Activated CD4-positive, alpha-beta T cell treated with anti-CD3 and anti-CD28 coated beads for 48 hours (primary cell): Measurements from ENCODE around the gene SHBG.
"Not testable (repeated sequence)": the region's sequence is repeated elsewhere in the genome, so short reads cannot be mapped to it uniquely, and the experiment has no call there.

Experiments used
- DNase-seq: peaks from one replicate; pipeline ENCODE4 v3.0.0-alpha.2; 2020

The SHBG gene, protein sequence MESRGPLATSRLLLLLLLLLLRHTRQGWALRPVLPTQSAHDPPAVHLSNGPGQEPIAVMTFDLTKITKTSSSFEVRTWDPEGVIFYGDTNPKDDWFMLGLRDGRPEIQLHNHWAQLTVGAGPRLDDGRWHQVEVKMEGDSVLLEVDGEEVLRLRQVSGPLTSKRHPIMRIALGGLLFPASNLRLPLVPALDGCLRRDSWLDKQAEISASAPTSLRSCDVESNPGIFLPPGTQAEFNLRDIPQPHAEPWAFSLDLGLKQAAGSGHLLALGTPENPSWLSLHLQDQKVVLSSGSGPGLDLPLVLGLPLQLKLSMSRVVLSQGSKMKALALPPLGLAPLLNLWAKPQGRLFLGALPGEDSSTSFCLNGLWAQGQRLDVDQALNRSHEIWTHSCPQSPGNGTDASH

DNA sequence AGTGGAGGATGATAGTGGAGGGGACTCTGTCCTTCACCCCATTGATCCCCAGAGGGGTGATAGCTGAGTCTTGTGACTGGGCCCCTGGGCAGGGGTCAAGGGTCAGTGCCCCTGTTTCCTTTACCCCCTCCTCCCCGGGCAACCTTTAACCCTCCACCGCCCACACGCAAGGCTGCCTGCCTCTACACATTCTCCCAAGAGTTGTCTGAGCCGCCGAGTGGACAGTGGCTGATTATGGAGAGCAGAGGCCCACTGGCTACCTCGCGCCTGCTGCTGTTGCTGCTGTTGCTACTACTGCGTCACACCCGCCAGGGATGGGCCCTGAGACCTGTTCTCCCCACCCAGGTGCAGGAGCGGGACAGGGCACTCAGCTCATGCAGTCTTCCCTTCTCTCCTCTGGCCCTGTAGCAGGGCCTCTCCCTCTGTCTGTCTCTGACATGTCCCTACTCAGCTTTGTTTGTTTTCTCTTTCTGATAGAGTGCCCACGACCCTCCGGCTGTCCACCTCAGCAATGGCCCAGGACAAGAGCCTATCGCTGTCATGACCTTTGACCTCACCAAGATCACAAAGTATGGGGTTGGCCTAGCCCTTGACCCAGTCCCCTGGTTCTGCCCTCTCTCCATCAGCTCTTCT is at the start of gene SHBG:
SHBG (plus strand) TSS at position 197 of the 633 bp plus-strand sequence; CDS start at position 235, 38 bp downstream.
- DNase-seq: no peak

DNA sequence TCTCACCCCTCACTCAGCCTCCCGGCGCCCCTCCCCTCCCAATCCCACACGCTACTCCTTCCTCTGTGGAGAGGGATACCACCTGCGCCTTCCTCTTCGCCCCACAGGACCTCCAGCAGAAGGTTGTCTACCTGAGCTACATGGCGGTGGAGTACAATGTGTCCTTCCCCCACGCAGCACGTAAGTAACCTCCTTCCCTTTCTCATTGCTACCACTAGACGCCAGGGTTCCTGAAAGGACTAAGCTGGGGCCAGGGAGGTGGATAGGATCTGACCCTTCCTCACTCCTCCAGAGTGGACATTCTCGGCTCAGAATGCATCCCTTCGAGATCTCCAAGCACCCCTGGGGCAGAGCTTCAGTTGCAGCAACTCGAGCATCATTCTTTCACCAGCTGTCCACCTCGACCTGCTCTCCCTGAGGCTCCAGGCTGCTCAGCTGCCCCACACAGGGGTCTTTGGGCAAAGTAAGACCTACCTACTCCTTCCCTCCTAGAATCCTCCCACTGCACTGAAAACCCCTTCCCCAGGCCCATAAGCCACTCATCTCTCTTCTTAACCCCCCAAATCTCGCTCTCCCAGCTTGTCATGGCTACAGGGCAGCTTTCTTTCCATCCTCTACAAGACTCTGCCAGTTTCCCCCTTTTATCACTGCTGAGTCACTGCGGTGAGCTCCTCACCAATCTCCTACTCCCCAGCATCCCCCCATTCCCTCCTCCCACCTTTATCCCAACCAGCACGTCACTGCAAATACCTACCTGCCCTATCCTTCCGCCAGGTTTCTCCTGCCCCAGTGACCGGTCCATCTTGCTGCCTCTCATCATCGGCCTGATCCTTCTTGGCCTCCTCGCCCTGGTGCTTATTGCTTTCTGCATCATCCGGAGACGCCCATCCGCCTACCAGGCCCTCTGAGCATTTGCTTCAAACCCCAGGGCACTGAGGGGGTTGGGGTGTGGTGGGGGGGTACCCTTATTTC is 49.0 kb upstream of the SHBG start:
- no peak for DNase-seq

DNA sequence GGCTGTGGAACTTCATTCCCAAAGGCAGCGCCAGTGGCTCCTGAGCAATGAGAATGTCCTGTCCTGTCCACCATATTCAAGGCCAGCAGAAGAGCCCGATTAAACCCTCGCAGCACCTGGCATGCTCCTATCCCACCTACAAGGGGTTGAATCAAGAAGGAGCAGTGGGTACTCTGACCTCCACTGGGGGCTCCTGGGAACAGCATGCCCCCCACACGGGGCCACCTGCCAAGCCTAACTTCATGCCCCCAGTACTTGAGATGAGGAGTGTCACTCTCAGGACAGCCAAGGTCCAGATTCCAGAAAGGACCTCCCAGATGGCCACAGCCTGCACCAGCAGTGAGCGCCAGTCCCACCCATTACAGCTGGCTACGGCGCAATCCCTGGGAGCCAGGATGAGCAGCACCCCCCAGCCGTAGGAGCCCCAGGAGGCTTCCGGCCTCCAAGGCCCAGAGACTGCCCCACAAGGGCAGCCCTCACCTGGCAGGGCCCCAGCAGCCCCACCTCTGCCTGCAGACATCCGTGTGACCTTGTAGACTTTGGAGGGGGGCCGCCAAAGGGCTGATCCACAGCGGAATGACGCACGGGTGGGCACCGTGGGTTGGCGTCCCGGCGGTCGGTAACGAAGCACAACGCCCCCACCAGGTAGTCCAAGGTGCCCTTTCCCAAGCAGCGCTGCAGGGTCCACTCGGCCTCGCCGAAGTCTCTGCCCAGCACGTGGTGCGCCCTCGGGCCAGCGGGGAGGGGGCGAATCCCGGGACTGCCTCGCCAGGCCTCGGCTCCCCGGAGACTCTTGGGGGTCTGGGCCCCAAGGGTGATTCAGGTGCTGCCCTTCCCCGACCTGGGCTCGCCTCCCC is 47.3 kb upstream of the SHBG start:
- DNase-seq: no peak

DNA sequence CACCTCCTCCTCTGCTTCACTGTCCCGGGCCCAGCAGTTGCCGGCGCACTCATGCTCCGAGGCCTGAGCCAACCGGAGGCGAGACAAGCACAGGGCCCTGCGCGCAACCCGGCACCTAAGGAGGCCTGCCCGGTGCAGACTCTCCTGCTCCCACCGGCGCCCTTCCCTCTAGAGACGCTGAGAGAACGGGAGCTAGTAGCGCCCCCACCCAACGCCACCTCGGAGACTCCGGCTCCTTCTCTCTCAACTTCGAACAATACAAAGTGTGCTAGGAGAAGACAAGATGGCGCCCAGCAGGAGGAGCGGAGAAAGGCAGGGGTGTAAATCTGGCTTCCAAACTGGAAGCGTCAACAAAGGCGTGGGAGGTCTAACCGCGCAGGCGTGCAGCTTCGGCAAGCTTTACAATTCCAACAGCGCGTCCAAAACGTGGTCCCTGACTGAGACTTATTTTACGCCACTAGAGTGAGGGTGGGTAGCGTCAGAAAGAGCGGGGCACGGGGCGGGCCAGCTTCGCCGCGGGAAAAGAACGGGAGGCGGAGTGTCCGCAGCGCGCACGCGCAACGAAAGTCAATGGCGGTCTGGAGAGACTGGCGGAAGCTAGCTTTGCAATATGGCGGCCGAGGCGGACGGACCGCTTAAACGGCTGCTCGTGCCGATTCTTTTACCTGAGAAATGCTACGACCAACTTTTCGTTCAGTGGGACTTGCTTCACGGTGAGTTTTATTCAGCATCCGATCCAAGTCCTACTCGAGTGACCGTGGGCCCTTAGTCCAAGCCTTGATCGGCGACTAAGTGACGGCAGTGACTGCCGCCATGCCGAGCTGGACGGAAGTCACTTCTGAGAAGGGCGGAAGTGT is 46.5 kb upstream of the SHBG start, which contains the start of gene MPDU1:
MPDU1 (plus strand) TSS at position 600 of the 857 bp plus-strand sequence; CDS start at position 611, 11 bp downstream.
- peak; percentile 98 for DNase-seq

DNA sequence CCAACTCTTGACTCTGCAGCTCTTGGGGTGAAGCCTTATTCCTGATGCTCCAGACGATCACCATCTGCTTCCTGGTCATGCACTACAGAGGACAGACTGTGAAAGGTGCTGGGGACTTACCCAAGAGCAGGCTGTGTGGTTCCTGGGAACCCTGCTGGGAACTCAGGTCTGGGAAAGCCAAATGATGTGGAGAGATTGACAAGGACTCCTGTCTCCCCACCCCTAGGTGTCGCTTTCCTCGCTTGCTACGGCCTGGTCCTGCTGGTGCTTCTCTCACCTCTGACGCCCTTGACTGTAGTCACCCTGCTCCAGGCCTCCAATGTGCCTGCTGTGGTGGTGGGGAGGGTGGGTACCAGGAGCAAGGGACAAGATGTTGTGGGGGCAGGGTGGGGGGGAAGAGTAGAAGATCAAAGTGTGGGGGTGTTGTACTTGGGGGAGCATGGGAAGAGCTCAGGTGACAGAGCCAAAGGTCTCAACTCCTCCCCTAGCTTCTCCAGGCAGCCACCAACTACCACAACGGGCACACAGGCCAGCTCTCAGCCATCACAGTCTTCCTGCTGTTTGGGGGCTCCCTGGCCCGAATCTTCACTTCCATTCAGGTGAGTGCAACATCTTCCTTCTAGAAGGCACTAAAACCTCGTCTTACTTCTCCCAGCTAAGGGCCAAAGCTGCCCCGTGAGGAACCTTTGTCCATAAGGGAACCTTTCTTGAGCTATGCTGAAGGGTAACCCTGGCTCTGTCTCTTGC is 43.1 kb upstream of the SHBG start:
- no peak for DNase-seq

DNA sequence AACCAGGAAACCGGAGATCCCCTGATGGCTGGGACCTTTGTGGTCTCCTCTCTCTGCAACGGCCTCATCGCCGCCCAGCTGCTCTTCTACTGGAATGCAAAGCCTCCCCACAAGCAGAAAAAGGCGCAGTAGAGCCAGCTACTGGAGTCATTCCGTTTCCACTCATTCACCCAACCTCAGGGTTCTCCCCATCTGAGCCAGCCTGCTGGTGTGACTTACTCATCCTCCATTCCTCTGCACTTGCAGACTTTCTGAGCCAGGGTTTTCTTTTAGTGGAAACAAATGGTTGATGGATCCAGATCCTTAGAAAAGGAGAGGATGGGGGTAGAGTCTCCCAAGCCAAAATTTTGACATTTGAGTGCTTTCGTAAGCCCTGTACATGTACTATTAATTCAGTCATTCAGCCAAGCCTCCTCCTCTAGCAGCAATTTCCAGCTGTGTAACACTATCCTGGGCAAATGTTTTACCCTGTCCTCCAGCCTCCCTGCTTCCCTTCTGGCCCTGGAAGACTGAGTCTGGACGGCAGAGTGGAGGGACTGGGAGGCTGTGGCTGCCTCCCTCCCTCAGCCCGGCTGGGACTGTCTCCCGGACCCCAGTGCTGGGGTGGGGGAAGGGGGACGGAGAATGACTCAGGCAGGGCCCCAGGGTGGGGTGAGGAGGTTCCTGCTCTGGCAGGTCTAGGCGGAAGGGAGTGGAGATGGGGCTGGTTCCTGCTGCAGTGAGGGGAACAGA is 42.3 kb upstream of the SHBG start:
- no peak for DNase-seq

GRCh38 chr17:7588553-7589203 is 41.3 kb upstream of the SHBG start:
- no peak for DNase-seq

DNA sequence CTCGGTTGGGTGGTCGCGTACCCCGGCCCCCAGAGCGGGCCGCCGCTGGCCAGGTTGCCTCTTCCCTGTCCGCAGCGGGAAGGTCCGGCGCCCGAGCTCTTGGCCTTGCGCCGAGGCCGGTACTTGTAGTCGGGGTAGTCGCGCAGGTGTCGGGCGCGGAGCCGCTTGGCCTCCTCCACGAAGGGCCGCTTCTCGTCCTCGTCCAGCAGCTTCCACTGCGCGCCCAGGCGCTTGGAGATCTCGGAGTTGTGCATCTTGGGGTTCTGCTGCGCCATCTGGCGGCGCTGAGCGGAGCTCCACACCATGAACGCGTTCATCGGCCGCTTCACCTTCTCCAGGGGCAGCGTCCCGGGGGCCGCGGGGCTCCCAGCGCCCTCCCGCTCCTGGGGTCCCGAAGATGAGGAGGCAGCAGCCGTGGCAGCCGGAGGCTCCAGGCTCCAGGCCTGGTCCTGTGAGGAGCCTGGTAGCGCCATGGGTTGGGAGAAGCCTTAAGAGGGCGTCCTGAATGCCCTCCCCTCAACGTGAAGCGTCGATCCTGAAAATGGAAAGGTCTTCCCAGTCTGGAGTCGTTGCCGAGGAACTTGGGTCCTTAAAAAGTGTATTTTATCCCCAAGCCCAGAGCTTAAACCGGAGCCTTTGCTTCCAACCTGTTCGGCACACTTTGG is 40.6 kb upstream of the SHBG start:
- peak; percentile 77 for DNase-seq

DNA sequence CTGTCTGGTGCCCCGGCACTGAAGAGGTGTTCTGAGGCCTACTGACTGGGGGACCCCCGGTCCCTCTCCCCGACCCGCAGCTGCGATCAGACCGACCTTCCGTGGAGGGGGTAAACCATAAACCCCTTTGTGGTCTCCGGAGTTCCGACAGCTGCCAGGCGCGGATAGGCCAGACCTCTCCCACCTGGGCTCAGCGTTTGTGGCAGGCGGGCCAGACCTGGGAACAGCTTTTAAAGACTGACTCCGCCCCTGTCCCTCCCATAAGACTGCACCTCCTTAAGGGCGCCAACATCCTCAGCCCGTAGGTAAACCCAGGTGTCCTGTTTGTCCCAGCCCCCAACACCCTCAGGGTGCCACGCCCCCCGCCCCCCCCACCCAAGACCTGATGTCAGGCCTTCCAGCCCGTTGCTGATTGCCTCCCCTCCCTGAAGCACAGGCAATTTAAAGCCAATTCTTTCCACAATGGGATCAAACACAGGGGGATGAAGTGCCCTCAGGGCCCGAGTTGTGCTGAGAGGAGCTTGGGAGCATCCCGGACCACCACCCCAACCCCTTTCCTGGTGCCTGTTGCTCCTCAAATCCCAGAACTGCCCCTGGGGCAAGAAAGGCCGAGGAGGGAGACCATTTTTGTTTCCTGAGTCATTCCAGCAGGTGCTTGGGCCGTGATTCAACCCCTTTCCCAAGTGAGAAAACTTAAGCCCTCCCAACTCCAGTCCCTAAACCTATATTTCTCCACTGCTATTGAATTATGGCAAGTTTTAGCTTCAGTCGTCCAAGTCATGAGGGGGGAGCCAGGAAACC is 39.8 kb upstream of the SHBG start, which contains the start of gene SOX15:
SOX15 (minus strand) TSS at position 204 of the 801 bp plus-strand sequence. CDS start 418 bp downstream, outside the sequence.
- no peak for DNase-seq

DNA sequence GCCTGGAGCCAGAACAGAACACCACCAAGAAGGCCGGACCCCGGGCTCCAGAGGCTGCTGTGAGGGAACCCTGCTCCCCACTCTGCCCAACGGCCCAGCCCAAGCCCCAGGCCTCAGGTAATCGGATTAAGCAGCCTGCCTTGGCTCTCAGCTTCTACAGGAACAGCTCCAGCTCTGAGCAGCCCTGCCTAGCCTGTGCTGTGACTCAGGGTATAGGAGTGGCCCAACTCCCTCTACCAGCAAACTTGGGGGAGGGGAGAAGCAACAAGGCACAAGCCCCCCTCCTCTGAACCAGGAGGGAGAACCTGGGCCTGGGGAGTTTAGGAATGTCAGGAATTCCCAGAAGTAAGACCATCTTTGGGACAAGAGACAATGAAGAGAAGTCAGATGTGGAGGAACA is 39.2 kb upstream of the SHBG start:
- DNase-seq: no peak

- DNase-seq: no peak
Observed at GRCh38 chr17:7591596-7591995, 38.3 kb upstream of the SHBG start.

- DNase-seq: no peak
Observed at GRCh38 chr17:7592422-7593021, 37.4 kb upstream of the SHBG start.

DNA sequence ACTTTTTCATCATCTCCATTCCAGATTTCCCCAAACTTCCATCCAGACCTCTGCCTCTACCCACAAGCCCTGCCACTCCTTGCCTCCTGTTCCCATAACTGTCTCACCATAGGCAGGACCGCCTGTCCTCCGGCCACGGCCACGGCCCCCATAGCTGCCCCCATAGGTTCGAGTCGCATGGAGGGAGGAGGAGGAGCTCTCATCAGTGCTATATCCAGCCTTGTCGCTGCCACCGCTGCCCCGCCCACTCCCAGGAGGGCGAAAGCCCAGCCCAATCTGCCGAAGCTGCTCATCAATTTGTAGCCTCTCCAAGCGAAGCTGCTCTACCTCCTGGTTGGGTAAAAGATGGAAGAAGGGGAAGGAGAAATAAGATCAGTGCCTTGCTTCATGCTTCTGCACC is 36.6 kb upstream of the SHBG start:
- no peak for DNase-seq

DNA sequence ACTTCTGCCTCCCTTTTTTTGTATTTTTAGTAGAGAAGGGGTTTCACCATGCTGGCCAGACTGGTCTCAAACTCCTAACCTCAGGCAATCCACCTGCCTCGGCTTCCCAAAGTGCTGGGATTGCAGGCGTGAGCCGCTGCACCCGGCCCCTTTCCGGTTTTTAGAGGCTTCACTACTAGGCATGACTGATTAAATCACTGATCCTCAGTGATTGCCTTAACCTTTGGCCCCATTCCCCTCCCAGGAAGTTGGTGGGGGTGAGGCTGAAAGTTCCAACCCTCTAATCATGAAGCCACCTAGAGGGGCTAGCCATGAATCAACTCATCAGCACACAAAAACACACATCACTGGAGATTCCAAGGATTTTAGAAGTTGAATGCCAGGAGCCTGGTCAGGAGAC is 32.4 kb upstream of the SHBG start:
- not testable (repeated sequence) for DNase-seq

- DNase-seq: no peak
Observed at GRCh38 chr17:7606280-7606679, 23.7 kb upstream of the SHBG start.

DNA sequence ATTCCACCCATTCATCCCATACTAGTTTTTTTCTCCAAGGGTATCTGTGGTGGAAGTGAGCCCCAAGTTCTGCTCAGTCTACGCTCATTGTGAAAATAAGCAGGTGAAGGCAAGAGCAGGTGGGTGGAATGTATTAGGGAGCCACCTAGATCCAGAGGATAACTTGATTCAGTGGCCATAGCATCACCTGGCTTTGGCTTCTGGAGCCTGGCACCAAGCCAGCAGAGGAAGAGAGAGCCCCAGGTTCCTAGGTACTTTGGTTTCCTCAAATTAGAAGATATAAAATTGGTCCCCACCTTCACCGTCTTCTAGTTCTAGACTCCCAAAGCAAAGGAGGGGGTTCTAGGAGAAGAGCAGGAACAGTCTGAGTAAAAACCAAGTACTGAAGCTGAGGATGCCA is 19.3 kb upstream of the SHBG start:
- no peak for DNase-seq
